Vagina (tissue), 2 donors: ENCODE measurements around the gene INTS12. TPM values are rescaled to one million over a fixed set of nuclear protein-coding genes. Genes with fewer than 3 reads are reported as not detected.

Source experiments
- DNase-seq, 2 donors: peaks; one replicate each; pipeline ENCODE4 v3.0.0-alpha.2; 2017; ENCODE audit errors: extremely low spot score in 2 of 2
- H3K27ac ChIP-seq: fragments of 200-600 bp; sonication (generic); one replicate; pipeline ENCODE4 v1.5.1; 2019
- H3K27me3 ChIP-seq: fragments of 200-600 bp; sonication (generic); one replicate; pipeline ENCODE4 v1.5.1; 2019
- H3K36me3 ChIP-seq, 2 donors: fragments of 200-600 bp; sonication (generic); one replicate each; pipeline ENCODE4 v1.5.1; 2017 to 2019
- H3K4me1 ChIP-seq: fragments of 200-600 bp; sonication (generic); one replicate; pipeline ENCODE4 v1.5.1; 2019
- H3K4me3 ChIP-seq, 2 donors: fragments of 200-600 bp; sonication (generic); 1 replicate in 1 of 2; 2 replicates in 1 of 2; pipeline ENCODE4 v1.5.1; 2016 to 2019
- H3K9me3 ChIP-seq: fragments of 200-600 bp; sonication (generic); one replicate; pipeline ENCODE4 v1.5.1; 2019
- CTCF ChIP-seq, 3 experiments: fragments of 450-650 bp in 2 of 3; fragments of 200-600 bp in 1 of 3; sonication (generic) in 1 of 3; IDR thresholded peaks; one replicate each; pipeline ENCODE4 v1.5.1; 2017 to 2019; ENCODE audit warnings: antibody characterized with exemption in 3 of 3, mild to moderate bottlenecking in 2 of 3, moderate library complexity in 2 of 3
- POLR2A ChIP-seq, 2 donors: fragments of 450-650 bp; IDR thresholded peaks; one replicate each; pipeline ENCODE4 v1.6.1; 2017; ENCODE audit warnings: antibody characterized with exemption in 2 of 2, mild to moderate bottlenecking in 2 of 2, moderate library complexity in 2 of 2
- POLR2AphosphoS5 ChIP-seq, 2 donors: sonication (generic); formaldehyde crosslinking; IDR thresholded peaks; one replicate each; pipeline ENCODE4 v1.9.0; 2017; ENCODE audit warnings: antibody characterized with exemption in 2 of 2, mild to moderate bottlenecking in 2 of 2, low read depth in 1 of 2; ENCODE audit not compliant: insufficient read depth in 1 of 2
- intact Hi-C: fragments of 100-400 bp; cut with DNase I; formaldehyde crosslinking; loops from one replicate; pipeline ENCODE4 v1.15.1; 2023
- total RNA-seq: library from RNA; depleted of rRNA; stranded (reverse); fragments of >200 nt; gene quantifications from one replicate; pipeline ENCODE4 v1.2.3, GENCODE V29; 2016

The INTS12 gene
- total RNA-seq, 1 donor from 2014 or later: 18.2 TPM

DNA sequence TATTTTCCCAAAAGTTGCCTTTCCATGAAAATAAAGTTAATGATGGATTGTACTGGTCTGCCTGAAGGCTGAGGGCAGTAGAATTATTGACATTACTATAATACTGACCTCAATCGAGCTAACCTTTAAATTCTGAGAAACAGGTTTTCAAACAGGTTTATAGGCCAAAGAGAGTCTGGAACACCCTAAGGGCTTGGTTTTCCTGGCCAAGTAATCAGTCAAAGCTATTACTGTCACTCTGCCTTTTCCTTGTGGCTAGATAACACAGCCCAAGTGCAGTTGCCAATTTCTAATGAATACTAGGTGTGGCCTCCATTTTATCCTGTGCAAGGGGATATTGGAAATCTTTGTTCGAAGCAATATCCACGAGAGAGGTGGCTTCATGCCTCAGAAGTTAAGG, 75.2 kb downstream of the INTS12 start:
- TF ChIP-seq CTCF (IDR thresholded peaks at IDR 0.05): no peak
- TF ChIP-seq POLR2A (IDR thresholded peaks at IDR 0.05): no peak
- no peak for TF ChIP-seq POLR2AphosphoS5 (IDR thresholded peaks at IDR 0.05; ENCODE audit: insufficient read depth in 1 of 2, low read depth in 1 of 2)
- Histone ChIP-seq H3K27me3 (no peaks in the 10 kb centered on the region), H3K4me1 (peaks cover 11% of the 10 kb centered on the region), H3K9me3 (no peaks in the 10 kb centered on the region), H3K36me3 (no peaks in the 10 kb centered on the region), H3K27ac (no peak overlapping the region), H3K4me3 (no peak overlapping the region)
- no peak for DNase-seq
- intact Hi-C loops: no loop called here

Other genes starting within 250 kb of the INTS12 start
- gene PPA2, start 234.6 kb downstream of the INTS12 start, total RNA-seq: 118 TPM
- gene ARHGEF38, start 156.1 kb downstream of the INTS12 start, total RNA-seq: not detected
- gene GSTCD, start 95 bp upstream of the INTS12 start, total RNA-seq: 9.1 TPM
- gene NPNT, start 186.8 kb upstream of the INTS12 start, total RNA-seq: 11.0 TPM